Measurements from ENCODE around the gene SART3. TPM values are rescaled to one million over a fixed set of nuclear protein-coding genes. Genes with fewer than 3 reads are reported as not detected.

Gene SART3
- total RNA-seq, 1 donor from 2014 or later: 24.7 TPM

DNA sequence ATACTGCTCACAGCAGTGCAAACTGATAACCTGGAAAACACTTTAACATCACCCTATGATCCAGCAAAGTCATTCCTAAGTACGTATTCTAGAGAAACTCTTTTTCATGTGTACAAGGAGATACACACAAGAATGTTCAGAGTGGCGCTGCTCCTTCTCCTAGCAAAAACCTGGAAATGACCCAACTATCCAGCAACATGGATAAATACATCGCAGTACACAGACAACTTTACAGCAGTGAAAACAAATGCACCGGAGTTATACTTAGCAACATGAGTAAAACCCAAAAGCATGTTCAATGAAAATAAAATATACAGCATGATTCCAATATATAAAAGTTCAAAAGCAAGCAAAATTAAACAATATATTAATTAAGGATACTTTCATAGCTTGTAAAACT lies 18.7 kb downstream of the SART3 start:
- intact Hi-C loops (cut with micrococcal nuclease): no loop called here
- DNase-seq (no peak), ATAC-seq (peak; percentile 66)

DNA sequence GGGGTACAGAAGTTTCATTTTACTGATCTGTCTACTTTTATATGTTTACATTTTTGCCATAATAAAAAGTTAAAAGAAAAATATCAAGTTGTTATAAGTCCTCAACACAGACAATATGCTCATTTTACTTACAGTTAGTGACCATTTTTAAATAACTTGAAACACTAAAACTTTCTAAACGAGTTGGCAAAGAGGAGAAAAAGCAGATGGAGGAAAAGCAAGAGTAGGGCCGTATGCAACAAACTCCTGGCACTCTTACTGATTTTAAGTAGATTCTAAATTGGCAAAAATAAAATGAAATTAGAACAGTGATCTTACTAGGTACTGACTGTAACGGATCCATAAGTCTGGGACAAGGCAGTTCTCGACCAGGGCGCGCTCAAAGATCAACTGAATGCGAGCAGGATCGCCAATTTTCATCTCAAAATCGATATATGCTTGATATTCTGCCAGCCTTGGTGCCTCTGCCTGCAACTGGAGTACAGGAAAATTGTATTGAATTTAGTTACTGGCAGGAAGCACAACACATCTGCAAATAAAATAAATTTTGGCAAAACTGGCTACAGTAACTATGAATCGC lies 22.3 kb downstream of the SART3 start:
- ATAC-seq (no peak), DNase-seq (no peak)
- intact Hi-C loops (cut with micrococcal nuclease): no loop called here

DNA sequence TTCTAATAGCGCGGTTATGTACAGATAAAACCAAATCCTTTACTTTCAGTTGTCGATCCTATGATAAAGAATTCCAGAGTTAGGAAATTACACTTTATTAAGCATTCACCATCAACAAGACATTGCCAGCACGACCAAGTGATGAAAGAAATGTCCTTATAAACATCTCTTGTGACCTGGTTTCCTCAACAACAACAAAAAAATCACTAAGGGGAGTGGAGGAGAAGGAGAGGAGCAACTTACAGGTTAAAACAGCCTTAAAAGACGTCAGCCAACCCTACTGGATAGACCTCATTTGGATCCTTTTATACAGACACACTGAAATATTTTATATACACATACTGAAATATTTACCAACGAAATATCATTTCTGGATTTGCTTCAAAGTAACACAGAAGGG lies 22.8 kb downstream of the SART3 start:
- ATAC-seq (no peak), DNase-seq (no peak)
- intact Hi-C loops (cut with micrococcal nuclease): no loop called here

DNA sequence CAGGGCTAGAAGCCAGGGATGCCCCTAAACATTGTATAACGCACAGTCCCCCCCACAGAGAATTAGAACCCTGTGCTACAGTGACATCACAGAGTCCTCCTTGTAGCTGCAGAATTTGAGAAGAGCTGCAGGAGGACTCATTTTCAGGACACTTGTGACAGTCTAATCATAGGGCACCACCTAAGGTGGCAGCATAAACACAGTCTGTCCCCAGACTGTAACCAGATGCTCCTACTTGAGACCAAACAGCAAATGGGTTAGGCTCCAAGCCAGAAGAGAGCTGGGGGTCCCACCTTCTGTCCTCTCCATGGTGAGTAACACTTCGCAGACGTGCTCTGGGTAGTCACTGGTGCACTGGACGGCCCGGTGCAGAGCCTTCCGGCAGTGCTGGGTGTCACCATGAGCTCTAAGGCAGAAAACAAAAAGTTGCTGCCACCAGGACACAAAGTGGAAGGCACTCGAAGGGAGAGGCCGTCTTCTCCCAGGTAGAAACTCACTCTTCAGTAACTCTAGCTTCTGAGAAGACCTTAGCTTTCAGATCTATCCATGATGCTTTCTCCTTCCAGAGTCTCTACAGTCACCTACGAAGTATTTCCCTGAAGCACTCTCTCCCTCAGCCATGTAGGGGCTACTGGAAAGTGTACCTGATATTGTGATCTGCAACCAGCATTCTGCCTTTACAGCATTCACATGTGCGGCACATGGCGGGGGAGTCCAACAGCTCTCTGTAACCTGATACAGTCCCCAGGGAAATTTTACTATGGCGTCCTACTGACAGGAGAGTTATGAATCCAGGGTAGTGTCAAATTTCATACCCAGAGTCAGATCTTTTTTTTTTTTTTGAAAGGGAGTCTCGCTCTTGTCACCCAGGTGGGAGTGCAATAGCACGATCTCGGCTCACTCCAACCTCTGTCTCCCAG lies 28.8 kb downstream of the SART3 start:
- DNase-seq: no peak
- ATAC-seq: no peak
- intact Hi-C loops (cut with micrococcal nuclease): no loop called here

DNA sequence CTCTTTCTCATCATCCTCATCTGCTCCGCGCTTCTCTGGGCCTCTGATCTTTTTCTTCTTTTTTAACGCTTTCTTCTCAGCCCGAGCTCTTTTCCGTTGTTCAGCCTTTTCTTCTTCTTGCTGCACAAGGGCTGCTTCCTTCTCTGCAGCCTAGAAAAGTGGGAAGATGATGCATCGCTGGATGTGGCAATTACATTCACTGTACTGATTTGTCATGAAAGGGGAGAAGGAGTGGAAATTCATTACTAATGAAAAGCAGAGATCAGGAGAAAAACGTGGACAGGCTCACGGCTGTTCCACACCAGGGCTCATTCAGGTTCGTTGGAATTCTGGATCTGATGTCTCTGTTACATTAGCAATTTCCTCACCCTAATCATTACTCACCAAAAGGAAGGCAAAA lies 30.8 kb downstream of the SART3 start:
- intact Hi-C loops (cut with micrococcal nuclease): no loop called here
- no peak for DNase-seq
- ATAC-seq: no peak

DNA sequence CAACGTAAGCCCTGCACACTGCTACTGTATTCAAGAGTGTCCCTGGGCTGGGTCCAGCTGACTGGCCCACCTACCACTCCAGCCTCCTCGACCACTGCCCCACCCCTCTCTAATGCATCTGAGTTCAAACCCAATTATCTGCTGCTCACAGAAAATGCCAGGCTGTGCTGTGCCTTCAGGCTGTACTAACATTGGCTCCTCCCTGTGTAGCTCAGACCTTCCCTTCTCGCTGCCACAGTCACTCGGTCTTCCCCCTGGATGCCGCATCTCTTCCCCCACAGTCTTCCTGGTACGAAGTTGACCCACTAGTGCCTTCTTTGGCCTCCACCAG lies 33.8 kb downstream of the SART3 start:
- intact Hi-C loops (cut with micrococcal nuclease): no loop called here

DNA sequence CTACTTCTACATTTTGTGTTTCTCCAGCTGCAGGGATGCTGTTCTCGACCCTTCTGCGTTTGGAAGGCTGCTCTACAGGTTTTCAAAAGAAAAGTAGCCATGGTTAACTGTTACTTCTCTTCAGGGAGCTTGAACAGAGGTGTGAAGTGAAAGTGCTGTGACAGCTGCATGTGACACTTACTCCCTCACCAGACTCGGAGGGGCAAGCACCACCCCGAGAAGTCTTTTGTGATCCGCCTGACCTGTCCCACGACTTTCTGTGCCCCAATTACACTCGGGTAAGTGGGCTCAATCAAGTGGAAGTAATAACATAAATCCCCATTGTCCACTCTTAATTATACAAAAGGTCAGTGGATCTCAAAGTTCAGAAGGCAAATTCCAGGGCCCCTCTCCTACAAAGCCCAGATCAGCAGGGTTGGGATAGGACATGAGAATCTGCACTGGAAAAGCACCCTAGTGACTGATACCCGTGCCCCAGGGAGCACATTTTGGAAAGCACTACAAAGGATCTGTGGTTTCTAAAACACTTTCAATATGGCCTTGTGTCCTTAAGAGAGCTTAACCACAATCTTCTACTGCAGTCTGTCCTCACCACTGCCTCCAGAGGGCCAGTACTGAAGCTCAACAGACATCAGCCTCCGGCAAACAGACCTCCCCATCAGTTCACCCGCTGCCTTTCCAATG lies 34.3 kb downstream of the SART3 start:
- intact Hi-C loops (cut with micrococcal nuclease): no loop called here
- ATAC-seq (no peak), DNase-seq (no peak)

More for the DNA sequence above, 33.8 kb downstream of the SART3 start:
- DNase-seq (no peak), ATAC-seq (no peak)

DNA sequence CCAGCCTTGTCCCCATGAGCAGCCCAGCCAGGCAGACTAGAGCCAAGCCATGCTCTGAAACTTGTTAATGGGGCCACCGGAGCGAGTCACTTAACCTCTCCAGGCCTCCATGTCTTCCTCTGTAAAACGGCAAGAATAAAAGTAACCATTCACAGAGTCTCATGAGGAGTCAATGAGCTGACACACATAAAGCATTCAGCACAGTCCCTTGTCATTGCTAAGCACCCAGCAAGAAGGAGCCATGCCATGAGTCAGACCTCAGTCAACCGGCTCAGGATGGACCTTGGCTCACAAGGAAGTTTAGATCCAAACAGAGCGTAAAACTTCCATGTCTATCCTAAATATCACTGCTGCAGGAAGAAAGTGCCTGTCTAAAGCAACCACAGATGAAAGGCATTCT lies 35.3 kb downstream of the SART3 start:
- no peak for DNase-seq
- intact Hi-C loops (cut with micrococcal nuclease): no loop called here
- ATAC-seq: no peak

DNA sequence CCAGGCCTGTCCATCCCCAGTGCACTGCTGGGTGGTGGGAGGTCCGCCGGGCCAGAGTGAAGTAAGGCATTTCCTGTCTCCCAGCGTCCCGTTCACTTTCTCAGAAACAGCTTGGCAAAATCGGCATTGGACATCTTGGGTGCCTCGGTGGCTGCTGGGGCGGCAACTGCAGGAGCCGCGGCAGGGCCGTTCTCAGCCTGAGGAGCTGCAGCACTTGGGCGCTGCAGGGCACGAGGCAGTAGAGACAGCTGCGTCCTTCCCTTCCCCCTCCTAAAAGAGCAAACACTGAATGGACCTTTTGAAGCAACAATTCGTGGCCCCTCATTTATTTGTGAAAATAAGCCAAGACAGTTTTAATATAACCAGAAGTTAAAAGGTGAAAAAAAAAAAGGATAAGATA lies 37.6 kb downstream of the SART3 start:
- DNase-seq (no peak), ATAC-seq (no peak)
- intact Hi-C loops (cut with micrococcal nuclease): no loop called here

DNA sequence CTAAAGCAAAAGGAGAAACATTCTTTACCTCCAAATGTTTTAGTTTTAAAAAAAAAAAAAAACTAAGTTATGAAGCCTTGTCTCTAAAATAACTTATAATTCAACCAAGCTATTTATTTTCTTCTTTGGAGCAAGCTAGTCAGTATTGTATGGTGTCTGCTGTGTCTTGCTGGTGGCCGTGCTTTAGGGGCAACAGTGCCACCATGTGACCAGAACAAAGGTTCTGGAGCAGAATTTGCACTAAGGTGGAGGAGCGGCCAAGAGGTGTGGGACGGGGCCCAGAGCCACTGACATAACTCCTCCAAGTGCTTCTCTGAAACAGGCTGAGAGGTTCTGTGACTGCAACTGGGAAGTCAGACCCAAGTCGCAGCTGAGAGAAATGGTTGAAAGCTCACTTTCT lies 41.4 kb downstream of the SART3 start:
- intact Hi-C loops (cut with micrococcal nuclease): no loop called here
- no peak for DNase-seq
- no peak for ATAC-seq

DNA sequence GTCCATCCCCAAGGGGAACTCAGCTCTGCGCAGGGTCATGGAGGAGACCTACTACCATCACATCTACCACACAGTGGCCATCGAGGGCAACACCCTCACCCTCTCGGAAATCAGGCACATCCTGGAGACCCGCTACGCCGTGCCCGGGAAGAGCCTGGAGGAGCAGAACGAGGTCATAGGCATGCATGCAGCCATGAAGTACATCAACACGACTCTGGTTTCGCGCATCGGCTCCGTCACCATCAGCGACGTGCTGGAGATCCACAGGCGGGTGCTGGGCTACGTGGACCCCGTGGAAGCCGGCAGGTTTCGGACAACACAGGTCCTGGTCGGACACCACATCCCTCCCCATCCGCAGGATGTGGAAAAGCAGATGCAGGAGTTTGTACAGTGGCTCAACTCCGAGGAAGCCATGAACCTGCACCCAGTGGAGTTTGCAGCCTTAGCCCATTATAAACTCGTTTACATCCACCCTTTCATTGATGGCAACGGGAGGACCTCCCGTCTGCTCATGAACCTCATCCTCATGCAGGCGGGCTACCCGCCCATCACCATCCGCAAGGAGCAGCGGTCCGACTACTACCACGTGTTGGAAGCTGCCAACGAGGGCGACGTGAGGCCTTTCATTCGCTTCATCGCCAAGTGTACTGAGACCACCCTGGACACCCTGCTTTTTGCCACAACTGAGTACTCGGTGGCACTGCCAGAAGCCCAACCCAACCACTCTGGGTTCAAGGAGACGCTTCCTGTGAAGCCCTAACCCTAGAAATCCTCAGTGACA lies 42.1 kb downstream of the SART3 start:
- no peak for ATAC-seq
- intact Hi-C loops (cut with micrococcal nuclease): no loop called here
- DNase-seq: no peak

DNA sequence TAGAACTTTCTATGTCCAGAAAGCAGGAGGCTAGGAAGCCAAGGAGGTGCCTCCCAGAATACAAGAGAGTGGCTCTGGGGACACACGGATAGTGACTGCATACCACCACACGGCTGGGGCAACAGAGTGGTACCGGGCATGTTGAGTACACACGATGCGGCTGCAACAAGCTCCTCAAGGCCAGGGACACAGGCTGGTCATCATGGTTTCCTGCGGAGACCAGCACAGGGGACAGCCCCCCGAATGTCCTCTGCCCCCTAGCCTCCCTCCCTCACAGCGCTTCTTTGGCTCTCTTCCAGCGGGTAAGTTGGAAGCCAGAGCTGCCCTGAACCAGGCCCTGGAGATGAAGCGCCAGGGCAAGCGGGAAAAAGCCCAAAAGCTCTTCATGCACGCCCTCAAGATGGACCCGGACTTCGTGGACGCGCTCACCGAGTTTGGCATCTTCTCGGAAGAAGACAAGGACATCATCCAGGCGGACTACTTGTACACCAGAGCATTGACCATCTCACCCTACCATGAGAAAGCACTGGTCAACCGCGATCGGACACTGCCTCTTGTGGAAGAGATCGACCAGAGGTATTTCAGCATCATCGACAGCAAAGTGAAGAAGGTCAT lies 42.8 kb downstream of the SART3 start:
- ATAC-seq (no peak), DNase-seq (no peak)
- intact Hi-C loops (cut with micrococcal nuclease): no loop called here

DNA sequence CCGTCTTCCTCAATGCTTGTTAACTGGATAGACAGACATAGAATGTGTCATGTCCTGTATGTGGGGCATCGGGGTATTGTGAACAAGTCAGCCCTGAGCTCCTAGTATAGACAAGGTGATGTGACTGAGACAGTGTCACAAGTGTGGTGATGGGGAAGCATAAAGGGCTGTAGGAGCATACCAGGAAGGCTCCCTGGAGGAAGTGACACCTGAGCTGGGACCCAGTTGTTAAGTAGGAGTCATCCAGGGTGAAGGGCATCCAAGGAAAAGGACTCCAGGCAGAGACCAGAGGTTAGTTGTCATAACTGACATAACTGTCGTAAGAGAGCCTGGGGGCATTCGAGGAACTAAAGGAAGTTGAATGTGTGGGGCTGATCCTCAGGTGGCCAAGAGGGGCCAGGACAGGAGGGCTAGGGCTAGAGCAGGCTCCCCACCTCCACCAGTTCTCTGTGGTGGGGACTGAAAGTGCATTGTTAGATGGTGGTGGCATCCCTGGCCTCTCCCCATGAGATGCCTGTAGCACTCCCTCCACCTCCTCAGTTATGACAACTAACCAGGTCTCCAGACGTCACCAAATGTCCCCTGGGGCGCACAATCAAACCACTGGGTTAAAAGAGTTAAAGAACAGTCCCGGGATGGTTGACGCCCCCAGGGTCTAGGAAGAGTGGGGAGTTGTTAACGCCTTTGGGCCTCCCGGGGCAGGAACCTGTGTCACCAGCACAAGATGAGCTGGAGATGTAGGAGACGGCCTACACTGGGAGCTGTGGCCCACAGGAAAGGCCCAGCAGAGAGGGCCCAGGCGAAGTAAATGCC lies 43.5 kb downstream of the SART3 start:
- DNase-seq: no peak
- intact Hi-C loops (cut with micrococcal nuclease): no loop called here
- ATAC-seq: no peak

DNA sequence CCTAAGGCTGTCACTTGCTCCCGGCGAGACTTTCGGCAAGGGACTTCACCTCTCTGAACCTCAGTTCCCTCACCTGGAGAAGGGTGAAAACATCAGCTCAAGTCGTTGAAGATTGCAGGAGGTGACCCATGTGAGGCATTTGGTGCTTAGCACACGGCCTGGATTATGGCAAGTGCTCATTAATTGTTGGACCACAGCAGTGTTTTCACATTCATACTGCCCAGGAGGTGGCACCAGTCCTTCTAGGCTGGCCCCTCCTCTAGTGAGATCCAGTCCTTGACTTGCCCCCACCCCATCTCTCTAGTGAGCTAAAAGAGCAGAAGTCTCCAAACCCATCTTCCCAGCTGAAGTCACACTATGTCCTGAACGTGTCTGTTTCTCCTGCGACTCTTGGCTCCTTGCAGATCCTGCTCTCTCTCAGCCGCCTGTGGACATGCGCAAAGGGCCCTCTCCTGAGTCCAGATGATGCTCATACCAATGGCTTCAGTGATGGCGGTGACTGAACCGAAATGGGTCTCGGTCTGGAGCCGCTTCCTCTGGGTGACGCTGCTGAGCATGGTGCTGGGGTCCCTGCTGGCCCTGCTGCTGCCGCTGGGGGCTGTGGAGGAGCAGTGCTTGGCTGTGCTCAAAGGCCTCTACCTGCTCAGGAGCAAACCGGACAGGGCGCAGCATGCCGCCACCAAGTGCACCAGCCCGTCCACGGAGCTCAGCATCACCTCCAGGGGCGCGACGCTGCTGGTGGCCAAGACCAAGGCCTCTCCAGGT lies 44.3 kb downstream of the SART3 start:
- ATAC-seq (no peak), DNase-seq (no peak)
- intact Hi-C loops (cut with micrococcal nuclease): no loop called here

DNA sequence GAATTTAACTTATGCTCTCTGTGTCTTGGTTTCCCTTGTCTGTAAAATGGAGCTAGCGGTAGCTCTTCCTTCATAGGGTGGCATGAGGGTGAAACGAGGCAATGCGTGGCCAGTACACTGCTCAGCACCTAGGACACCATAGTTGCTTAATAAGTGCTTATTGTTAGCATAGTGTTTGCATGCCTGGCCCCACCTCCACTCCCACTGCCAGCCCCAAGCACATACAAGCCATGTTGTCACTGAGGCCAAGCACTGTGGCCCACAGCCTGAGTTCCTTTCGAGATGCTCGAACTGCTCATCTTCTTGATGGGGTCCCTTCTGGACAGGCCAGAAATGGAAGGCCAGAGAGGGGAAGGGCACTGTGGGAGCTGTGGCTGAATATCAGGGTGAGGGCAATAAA lies 45.1 kb downstream of the SART3 start:
- intact Hi-C loops (cut with micrococcal nuclease): no loop called here
- DNase-seq (no peak), ATAC-seq (no peak)

DNA sequence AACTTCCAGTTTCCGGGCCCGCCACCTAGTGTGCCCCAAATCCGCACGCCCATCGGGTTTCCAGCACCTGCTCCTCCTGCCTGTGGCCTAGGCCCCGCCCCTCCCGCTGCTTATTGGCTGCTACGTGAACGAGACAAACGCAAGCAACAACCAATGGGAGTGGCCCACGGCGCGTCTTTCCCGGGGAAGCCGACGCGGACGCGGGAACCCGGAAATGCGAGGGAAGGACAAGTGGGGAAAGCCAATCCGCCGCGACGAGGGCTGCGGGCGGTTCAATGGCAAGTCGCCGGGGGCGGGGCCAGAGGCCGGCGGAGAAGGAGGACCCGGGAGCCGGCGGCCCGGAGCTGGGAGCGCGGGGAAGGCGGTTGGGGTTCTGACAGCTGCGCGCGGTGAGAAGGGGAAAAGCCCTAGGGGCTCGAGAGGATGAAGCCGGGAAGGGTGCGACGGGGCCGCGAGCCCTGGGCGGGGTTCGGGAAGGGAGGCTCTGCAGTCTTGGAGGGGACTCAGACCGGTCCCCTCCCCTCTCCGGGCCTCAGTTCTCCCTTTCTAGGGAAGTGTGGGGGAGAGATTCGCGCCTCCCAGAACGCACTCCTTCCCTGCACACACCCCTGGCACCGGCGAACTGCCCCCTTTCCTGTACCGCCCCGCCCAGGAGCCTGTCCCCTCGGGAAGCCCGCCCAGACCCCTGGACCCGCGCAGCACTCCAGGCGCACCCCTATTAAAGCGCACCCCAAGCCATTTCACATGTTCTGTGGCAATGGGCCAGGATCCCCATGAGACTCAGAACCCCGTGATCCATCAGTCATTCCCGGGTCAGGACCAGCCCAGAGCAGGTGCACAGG lies 45.8 kb downstream of the SART3 start, which contains the start of gene FICD:
Gene FICD (plus strand): TSS at position 305 of the 842 bp plus-strand sequence. CDS start 1,696 bp downstream, outside the sequence.
- ATAC-seq (peak; percentile 96), DNase-seq (peak; percentile 100)
- intact Hi-C loops (cut with micrococcal nuclease): no loop called here

DNA sequence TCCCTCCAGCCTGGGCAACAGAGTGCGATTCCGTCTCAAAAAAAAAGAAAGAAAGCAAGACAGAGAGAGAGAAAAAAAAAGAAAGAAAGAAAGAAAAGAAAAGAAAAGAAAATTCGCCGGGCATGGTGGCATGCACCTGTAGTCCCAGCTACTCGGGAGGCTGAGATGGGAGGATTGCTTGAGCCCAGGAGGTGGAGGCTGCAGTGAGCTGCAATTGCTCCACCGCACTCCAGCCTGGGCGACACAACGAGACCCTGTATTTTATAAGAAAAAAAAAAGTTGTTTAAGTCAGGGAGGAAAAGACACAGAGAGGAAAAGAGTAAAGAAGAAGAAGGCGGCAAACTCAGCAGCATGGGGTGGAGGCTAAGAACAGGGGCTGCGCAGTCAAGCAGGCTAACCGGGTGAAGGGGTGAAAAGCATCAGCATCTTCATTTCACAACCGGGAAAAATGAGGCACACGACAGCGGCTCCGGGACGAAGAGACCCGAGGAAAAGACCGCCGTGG lies 46.5 kb downstream of the SART3 start:
- peak; percentile 5 for ATAC-seq
- DNase-seq: no peak
- intact Hi-C loops (cut with micrococcal nuclease): no loop called here

Data from left ventricle myocardium superior (tissue), 1 donor.